Neural cell (in vitro differentiated cells): ENCODE measurements around the gene DPYD. TPM values are rescaled to one million over a fixed set of nuclear protein-coding genes. Genes with fewer than 3 reads are reported as not detected.

Experiments
- H2AFZ ChIP-seq: fragments of 200-600, 300-800 bp; sonication (generic), shearing (Covaris generic); 2 replicates; pipeline ENCODE4 v1.6.0; 2014; ENCODE audit warnings: low read depth, mild to moderate bottlenecking, antibody characterized with exemption, low read length, moderate library complexity
- H3F3A ChIP-seq: fragments of 200-600 bp; shearing (Covaris generic); 2 replicates; pipeline ENCODE4 v1.6.1; 2016; ENCODE audit warnings: mild to moderate bottlenecking, moderate library complexity, mixed read lengths, antibody characterized with exemption, low read length; ENCODE audit not compliant: insufficient read depth, poor library complexity, severe bottlenecking
- H3K27ac ChIP-seq: fragments of 200-600, 300-800 bp; sonication (generic), shearing (Covaris generic); 2 replicates; pipeline ENCODE4 v1.5.1; 2014; ENCODE audit warnings: mild to moderate bottlenecking, low read length, moderate library complexity
- H3K27me3 ChIP-seq: fragments of 300-800, 200-600 bp; sonication (generic), shearing (Covaris generic); 2 replicates; pipeline ENCODE4 v1.6.0; 2014; ENCODE audit warnings: mild to moderate bottlenecking, low read depth, low read length, moderate library complexity; ENCODE audit not compliant: insufficient read depth
- H3K36me3 ChIP-seq: fragments of 300-800, 200-600 bp; sonication (generic), shearing (Covaris generic); 2 replicates; pipeline ENCODE4 v1.5.1; 2014; ENCODE audit warnings: mild to moderate bottlenecking, antibody characterized with exemption, low read length, moderate library complexity; ENCODE audit not compliant: insufficient read depth
- H3K4me2 ChIP-seq: fragments of 300-800, 200-600 bp; sonication (generic), shearing (Covaris generic); 2 replicates; pipeline ENCODE4 v1.6.0; 2014; ENCODE audit warnings: mild to moderate bottlenecking, low read length
- H3K4me3 ChIP-seq: fragments of 300-800, 200-600 bp; sonication (generic), shearing (Covaris generic); 2 replicates; pipeline ENCODE4 v1.5.1; 2014; ENCODE audit warnings: mild to moderate bottlenecking, low read length, moderate library complexity
- H3K79me2 ChIP-seq: fragments of 200-600 bp; shearing (Covaris generic); replicated peaks from 2 replicates; pipeline ENCODE4 v1.6.0; 2014; ENCODE audit warnings: mild to moderate bottlenecking, low read length, moderate library complexity; ENCODE audit not compliant: insufficient read depth
- H3K9ac ChIP-seq: fragments of 300-800, 200-600 bp; sonication (generic), shearing (Covaris generic); 2 replicates; pipeline ENCODE4 v1.6.1; 2016; ENCODE audit warnings: mild to moderate bottlenecking, low read length, mixed read lengths
- H3K9me2 ChIP-seq: fragments of 200-600 bp; shearing (Covaris generic); 2 replicates; pipeline ENCODE4 v1.6.1; 2016; ENCODE audit warnings: mild to moderate bottlenecking, low read length, mixed read lengths; ENCODE audit not compliant: insufficient read depth
- H3K9me3 ChIP-seq: fragments of 200-600, 300-800 bp; sonication (generic), shearing (Covaris generic); 2 replicates; pipeline ENCODE4 v1.6.1; 2016; ENCODE audit warnings: mild to moderate bottlenecking, mixed run types, low read length, moderate library complexity, mixed read lengths
- H4K20me1 ChIP-seq: fragments of 200-600 bp; shearing (Covaris generic); 2 replicates; pipeline ENCODE4 v1.6.1; 2016; ENCODE audit warnings: mild to moderate bottlenecking, mixed run types; ENCODE audit not compliant: insufficient read depth
- EP300 ChIP-seq: fragments of 450-650 bp; conservative IDR thresholded peaks from 2 replicates; pipeline ENCODE4 v1.6.1; 2014; ENCODE audit warnings: antibody characterized with exemption, mild to moderate bottlenecking, moderate library complexity; ENCODE audit not compliant: poor library complexity, severe bottlenecking
- EZH2 ChIP-seq: fragments of 200-600, 300-800 bp; shearing (Covaris generic), sonication (generic); IDR thresholded peaks from 2 replicates; pipeline ENCODE4 v1.6.1; 2014; ENCODE audit warnings: antibody characterized with exemption, low read length, borderline replicate concordance, mild to moderate bottlenecking; ENCODE audit not compliant: insufficient read depth, poor library complexity, severe bottlenecking
- MXI1 ChIP-seq: fragments of 450-650 bp; conservative IDR thresholded peaks from 2 replicates; pipeline ENCODE4 v1.6.1; 2014; ENCODE audit warnings: antibody characterized with exemption, mild to moderate bottlenecking; ENCODE audit not compliant: poor library complexity, severe bottlenecking
- POLR2AphosphoS5 ChIP-seq: IDR thresholded peaks from 2 replicates; pipeline ENCODE4 v1.6.1; 2012
- RAD21 ChIP-seq: fragments of 450-650 bp; conservative IDR thresholded peaks from 2 replicates; pipeline ENCODE4 v1.6.1; 2014; ENCODE audit warnings: antibody characterized with exemption, mild to moderate bottlenecking, moderate library complexity
- REST ChIP-seq: IDR thresholded peaks from 2 replicates; pipeline ENCODE4 v1.6.1; 2012; ENCODE audit warnings: borderline replicate concordance
- SMC3 ChIP-seq: fragments of 450-650 bp; conservative IDR thresholded peaks from 2 replicates; pipeline ENCODE4 v1.6.1; 2014; ENCODE audit warnings: antibody characterized with exemption, mild to moderate bottlenecking, moderate library complexity; ENCODE audit not compliant: poor library complexity
- TAF1 ChIP-seq: IDR thresholded peaks from 2 replicates; pipeline ENCODE4 v1.6.1; 2012; ENCODE audit warnings: low read depth
- polyA plus RNA-seq: library from polyadenylated mRNA; depleted of rRNA; stranded (reverse); fragments of >200 nt; gene quantifications from 2 replicates; pipeline ENCODE4 v1.2.3, GENCODE V29; 2014
- TF ChIP-seq, protein P1 (sequence below): fragments of 450-650 bp; IDR thresholded peaks from 2 replicates; pipeline ENCODE4 v1.5.1; 2014; ENCODE audit warnings: antibody characterized with exemption, mild to moderate bottlenecking, moderate library complexity; ENCODE audit not compliant: poor library complexity, severe bottlenecking

DPYD gene
- polyA plus RNA-seq, 1 donor from 2014 or later: 6.7 TPM

DNA sequence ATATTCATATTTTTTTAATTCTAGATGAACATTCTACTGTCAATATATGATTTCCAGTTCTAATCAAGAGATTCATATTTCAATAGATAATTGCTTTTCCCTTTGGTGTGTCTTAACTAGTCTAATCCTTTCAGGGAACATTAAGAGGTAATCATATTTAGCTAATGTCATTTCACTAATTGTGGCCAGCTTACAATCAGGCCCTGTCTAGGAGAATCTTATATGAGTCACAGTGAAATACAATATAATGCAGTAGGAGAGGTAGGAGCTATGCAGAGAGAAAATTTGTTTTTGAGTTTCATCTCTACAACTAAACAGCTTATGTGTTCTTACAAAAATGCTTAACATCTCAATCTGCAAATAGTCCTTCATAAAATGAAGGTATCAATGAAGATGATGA lies 85.9 kb downstream of the DPYD start:
- Histone ChIP-seq H3K9me3 (no peaks in the 10 kb centered on the region), H3F3A (no peaks in the 10 kb centered on the region), H3K4me3 (no peak overlapping the region), H3K36me3 (no peaks in the 10 kb centered on the region), H3K27me3 (no peaks in the 10 kb centered on the region), H3K9ac (no peak overlapping the region), H3K27ac (no peak overlapping the region), H3K4me2 (no peak overlapping the region), H3K9me2 (no peaks in the 10 kb centered on the region), H4K20me1 (no peaks in the 10 kb centered on the region), H3K79me2 (no peaks in the 10 kb centered on the region), H2AFZ (no peak overlapping the region)
- TF ChIP-seq MXI1: no peak

GRCh38 chr1:97833881-97834280 lies 87.0 kb downstream of the DPYD start:
- Histone ChIP-seq H3K79me2 (no peaks in the 10 kb centered on the region), H3K27ac (no peak overlapping the region), H3K27me3 (no peaks in the 10 kb centered on the region)

More at GRCh38 chr1:97833881-97834280, 87.0 kb downstream of the DPYD start:
- no peak for TF ChIP-seq REST
- no peak for TF ChIP-seq EZH2
- no peak for TF ChIP-seq TAF1
- TF ChIP-seq MXI1: no peak
- no peak for TF ChIP-seq EP300
- no peak for TF ChIP-seq POLR2AphosphoS5
- TF ChIP-seq, protein P1, sequence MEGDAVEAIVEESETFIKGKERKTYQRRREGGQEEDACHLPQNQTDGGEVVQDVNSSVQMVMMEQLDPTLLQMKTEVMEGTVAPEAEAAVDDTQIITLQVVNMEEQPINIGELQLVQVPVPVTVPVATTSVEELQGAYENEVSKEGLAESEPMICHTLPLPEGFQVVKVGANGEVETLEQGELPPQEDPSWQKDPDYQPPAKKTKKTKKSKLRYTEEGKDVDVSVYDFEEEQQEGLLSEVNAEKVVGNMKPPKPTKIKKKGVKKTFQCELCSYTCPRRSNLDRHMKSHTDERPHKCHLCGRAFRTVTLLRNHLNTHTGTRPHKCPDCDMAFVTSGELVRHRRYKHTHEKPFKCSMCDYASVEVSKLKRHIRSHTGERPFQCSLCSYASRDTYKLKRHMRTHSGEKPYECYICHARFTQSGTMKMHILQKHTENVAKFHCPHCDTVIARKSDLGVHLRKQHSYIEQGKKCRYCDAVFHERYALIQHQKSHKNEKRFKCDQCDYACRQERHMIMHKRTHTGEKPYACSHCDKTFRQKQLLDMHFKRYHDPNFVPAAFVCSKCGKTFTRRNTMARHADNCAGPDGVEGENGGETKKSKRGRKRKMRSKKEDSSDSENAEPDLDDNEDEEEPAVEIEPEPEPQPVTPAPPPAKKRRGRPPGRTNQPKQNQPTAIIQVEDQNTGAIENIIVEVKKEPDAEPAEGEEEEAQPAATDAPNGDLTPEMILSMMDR: no peak
- no peak for TF ChIP-seq RAD21
- no peak for TF ChIP-seq SMC3
- no peaks in the 10 kb centered on the region for H3K9me3 ChIP-seq
- H3F3A ChIP-seq: no peaks in the 10 kb centered on the region
- H3K9ac ChIP-seq: no peak overlapping the region
- no peaks in the 10 kb centered on the region for H3K9me2 ChIP-seq
- no peaks in the 10 kb centered on the region for H4K20me1 ChIP-seq
- no peak overlapping the region for H3K4me2 ChIP-seq
- H3K36me3 ChIP-seq: no peaks in the 10 kb centered on the region
- H3K4me3 ChIP-seq: no peak overlapping the region
- H2AFZ ChIP-seq: no peak overlapping the region
